ENCODE measurements around the gene VPS13C.

DNA sequence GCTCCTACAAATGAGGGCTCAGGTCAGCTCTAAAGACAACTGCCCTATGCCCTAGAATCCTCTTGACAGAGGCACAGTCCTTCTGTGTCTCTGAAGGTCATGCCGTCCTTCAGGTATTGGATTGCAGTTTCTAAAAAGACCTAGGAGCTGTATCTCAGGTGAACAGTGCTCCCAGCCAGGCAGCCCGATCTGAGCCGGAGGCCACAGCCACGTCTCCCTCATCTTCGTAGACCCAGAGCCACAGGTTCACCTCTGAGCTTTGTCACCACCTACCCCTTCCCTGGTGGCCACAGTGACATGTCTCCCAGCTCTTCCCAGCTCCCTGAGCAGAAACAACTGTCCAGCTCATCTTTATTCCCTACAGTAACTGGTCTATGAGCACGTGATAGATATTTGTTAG is 228.0 kb downstream of the VPS13C start:
- no peak for TF ChIP-seq TAF1 (IDR thresholded peaks at IDR 0.05; ENCODE audit: borderline replicate concordance, insufficient read depth, low read length)
- no peak for TF ChIP-seq POLR2AphosphoS5 (IDR thresholded peaks at IDR 0.05; ENCODE audit: low read depth, low read length)

Measured in PFSK-1 (cell line).